IPS DF 4.7 (cell line): ENCODE measurements around the gene NIT1.

Experiments used
- DNase-seq: peaks from one replicate; pipeline ENCODE4 v3.0.0-alpha.2; 2013; ENCODE audit warnings: low spot score; ENCODE audit errors: extremely low read depth

Gene NIT1

GRCh38 chr1:161145832-161146231, 27.9 kb downstream of the NIT1 start:
- no peak for DNase-seq

GRCh38 chr1:161153176-161153575, 35.3 kb downstream of the NIT1 start:
- no peak for DNase-seq

GRCh38 chr1:161153682-161154337, 35.9 kb downstream of the NIT1 start, which contains the start of gene UFC1:
Gene UFC1, plus strand, starts transcription at chr1:161153978. Its CDS starts 20 bp downstream, at chr1:161153998.
- DNase-seq, result no peak

GRCh38 chr1:161157867-161158266, 40.0 kb downstream of the NIT1 start:
- no peak for DNase-seq

GRCh38 chr1:161158316-161159010, 40.6 kb downstream of the NIT1 start:
- no peak for DNase-seq

GRCh38 chr1:161159087-161159912, 41.4 kb downstream of the NIT1 start, which contains the start of gene USP21:
Gene USP21, plus strand, starts transcription at chr1:161159500. Its CDS starts 1,141 bp downstream, at chr1:161160641.
- no peak for DNase-seq

GRCh38 chr1:161159913-161160243, 42.0 kb downstream of the NIT1 start:
- no peak for DNase-seq

GRCh38 chr1:161160671-161161145, 42.8 kb downstream of the NIT1 start:
- no peak for DNase-seq

- no peak for DNase-seq
Observed at GRCh38 chr1:161161652-161162051, 43.7 kb downstream of the NIT1 start.

GRCh38 chr1:161162052-161162451, 44.1 kb downstream of the NIT1 start:
- DNase-seq, result no peak

- DNase-seq, result no peak
Observed at GRCh38 chr1:161162806-161163205, 44.9 kb downstream of the NIT1 start.

- DNase-seq, result no peak
Observed at GRCh38 chr1:161163793-161164192, 45.9 kb downstream of the NIT1 start.

- DNase-seq, result no peak
Observed at GRCh38 chr1:161164901-161165610, 47.2 kb downstream of the NIT1 start.

GRCh38 chr1:161165742-161166668, 48.1 kb downstream of the NIT1 start, which contains the start of gene PPOX:
Gene PPOX, plus strand, starts transcription at chr1:161166426. Its CDS starts 422 bp downstream, at chr1:161166848.
- DNase-seq, result no peak

- DNase-seq, result no peak
Observed at GRCh38 chr1:161166669-161167548, 49.0 kb downstream of the NIT1 start.

GRCh38 chr1:161168906-161169305, 51.0 kb downstream of the NIT1 start:
- DNase-seq, result no peak
